HepG2 (cell line): ENCODE results near the gene GON7. TPM values are rescaled to one million over a fixed set of nuclear protein-coding genes. Genes with fewer than 3 reads are reported as not detected.
A peak's percentile ranks its signal among the peaks of the same experiment; 100 is the strongest.

Experiments used
- BCLAF1 ChIP-seq: fragments of 450-650 bp; IDR thresholded peaks from 2 replicates; pipeline ENCODE4 v1.6.1; 2017; ENCODE audit warnings: mild to moderate bottlenecking
- DNMT3B ChIP-seq: conservative IDR thresholded peaks from 2 replicates; pipeline ENCODE4 v1.6.1; 2016; ENCODE audit warnings: missing biosample characterization, control low read depth
- ELF4 ChIP-seq: sonication (generic); formaldehyde crosslinking; IDR thresholded peaks from 2 replicates; pipeline ENCODE4 v1.5.0; 2020; ENCODE audit warnings: missing genetic modification reagents, mild to moderate bottlenecking, moderate library complexity, borderline replicate concordance
- GTF3A ChIP-seq: sonication (generic); formaldehyde crosslinking; conservative IDR thresholded peaks from 2 replicates; pipeline ENCODE4 v1.4.0; 2020; ENCODE audit warnings: mild to moderate bottlenecking, missing genetic modification reagents
- KDM1A ChIP-seq: IDR thresholded peaks from 2 replicates; pipeline ENCODE4 v1.6.1; 2016; ENCODE audit warnings: missing compliant biosample characterization
- NFRKB ChIP-seq: fragments of 450-650 bp; IDR thresholded peaks from 2 replicates; pipeline ENCODE4 v1.6.1; 2017
- RBM22 ChIP-seq: fragments of 200-400 bp; formaldehyde crosslinking; optimal IDR thresholded peaks from 2 replicates; pipeline ENCODE3; 2017; ENCODE audit warnings: mild to moderate bottlenecking, low read length, moderate library complexity
- SAFB2 ChIP-seq: sonication (generic); formaldehyde crosslinking; IDR thresholded peaks from 2 replicates; pipeline ENCODE4 v1.5.1; 2020; ENCODE audit warnings: missing genetic modification reagents, low read depth, mild to moderate bottlenecking, borderline replicate concordance
- SP2 ChIP-seq: sonication (generic); formaldehyde crosslinking; IDR thresholded peaks from 2 replicates; pipeline ENCODE4 v1.5.1; 2020; ENCODE audit warnings: mild to moderate bottlenecking, missing genetic modification reagents
- SRF ChIP-seq: IDR thresholded peaks from 2 replicates; pipeline ENCODE4 v1.6.1; 2011; ENCODE audit warnings: mild to moderate bottlenecking, low read depth, low read length, moderate library complexity
- TAF1 ChIP-seq: sonication (generic); formaldehyde crosslinking; IDR thresholded peaks from 2 replicates; pipeline ENCODE4 v1.4.0; 2020; ENCODE audit warnings: missing genetic modification reagents
- YY1 ChIP-seq: IDR thresholded peaks from 2 replicates; pipeline ENCODE4 v1.6.1; 2011; ENCODE audit warnings: low read length, low read depth, moderate library complexity, mild to moderate bottlenecking; ENCODE audit not compliant: insufficient read depth, insufficient replicate concordance
- ZBTB10 ChIP-seq: sonication (generic); formaldehyde crosslinking; IDR thresholded peaks from 2 replicates; pipeline ENCODE4 v1.4.0; 2020; ENCODE audit warnings: missing genetic modification reagents, borderline replicate concordance
- ZFP1 ChIP-seq: IDR thresholded peaks from 2 replicates; pipeline ENCODE4 v1.6.1; 2016
- ZMYM2 ChIP-seq: sonication (generic); formaldehyde crosslinking; IDR thresholded peaks from 2 replicates; pipeline ENCODE4 v1.8.0; 2022; ENCODE audit warnings: mild to moderate bottlenecking, missing genetic modification reagents
- ZNF121 ChIP-seq: sonication (generic); formaldehyde crosslinking; IDR thresholded peaks from 2 replicates; pipeline ENCODE4 v1.5.0; 2020; ENCODE audit warnings: mild to moderate bottlenecking, missing genetic modification reagents
- ZNF326 ChIP-seq: sonication (generic); formaldehyde crosslinking; IDR thresholded peaks from 2 replicates; pipeline ENCODE4 v1.4.0; 2020; ENCODE audit warnings: missing genetic modification reagents, borderline replicate concordance
- ZNF337 ChIP-seq: sonication (generic); formaldehyde crosslinking; IDR thresholded peaks from 2 replicates; pipeline ENCODE4 v1.5.1; 2020; ENCODE audit warnings: missing genetic modification reagents, low read depth, mild to moderate bottlenecking, borderline replicate concordance
- ZNF446 ChIP-seq: sonication (generic); formaldehyde crosslinking; IDR thresholded peaks from 2 replicates; pipeline ENCODE4 v1.5.0; 2020; ENCODE audit warnings: mild to moderate bottlenecking, missing genetic modification reagents
- ZNF451 ChIP-seq: sonication (generic); formaldehyde crosslinking; IDR thresholded peaks from 2 replicates; pipeline ENCODE4 v1.5.0; 2020; ENCODE audit warnings: mild to moderate bottlenecking, missing genetic modification reagents
- ZNF713 ChIP-seq: sonication (generic); formaldehyde crosslinking; IDR thresholded peaks from 2 replicates; pipeline ENCODE4 v1.4.0; 2020; ENCODE audit warnings: mild to moderate bottlenecking, missing genetic modification reagents
- polyA plus RNA-seq, 8 experiments: library from polyadenylated mRNA; depleted of rRNA in 3 of 8; stranded (reverse) in 7 of 8; unstranded in 1 of 8; fragments of >200 nt; fragmentation: Illumina TruSeq in 4 of 8; extraction: Trizol in 4 of 8; gene quantifications; 2 replicates each; pipeline versions ENCODE4 v1.2.1 to v1.2.3, GENCODE V29; 2011 to 2016; ENCODE audit warnings: low read depth in 4 of 8, missing spikeins in 1 of 8, mixed read lengths in 1 of 8; ENCODE audit not compliant: insufficient read depth in 1 of 8
- total RNA-seq, 5 experiments: library from RNA; depleted of rRNA; stranded (reverse); fragments of >200 nt; fragmentation: Illumina TruSeq; extraction: Trizol; gene quantifications; 2 replicates each; pipeline ENCODE4 v1.2.3, GENCODE V29; 2016; ENCODE audit warnings: low read depth in 1 of 5
- TF ChIP-seq, protein P1 (sequence below): sonication (generic); formaldehyde crosslinking; IDR thresholded peaks from 2 replicates; pipeline ENCODE4 v1.4.0; 2020; ENCODE audit warnings: missing genetic modification reagents
- TF ChIP-seq, protein P2 (sequence below): sonication (generic); formaldehyde crosslinking; IDR thresholded peaks from 2 replicates; pipeline ENCODE4 v1.4.0; 2020; ENCODE audit warnings: missing genetic modification reagents

Gene GON7
- total and polyA plus RNA-seq, 2 of the 13 experiments (the other 11 are each of a cell fraction or from before 2014, with no cell fraction given), result 11.9 to 28.0 TPM

DNA sequence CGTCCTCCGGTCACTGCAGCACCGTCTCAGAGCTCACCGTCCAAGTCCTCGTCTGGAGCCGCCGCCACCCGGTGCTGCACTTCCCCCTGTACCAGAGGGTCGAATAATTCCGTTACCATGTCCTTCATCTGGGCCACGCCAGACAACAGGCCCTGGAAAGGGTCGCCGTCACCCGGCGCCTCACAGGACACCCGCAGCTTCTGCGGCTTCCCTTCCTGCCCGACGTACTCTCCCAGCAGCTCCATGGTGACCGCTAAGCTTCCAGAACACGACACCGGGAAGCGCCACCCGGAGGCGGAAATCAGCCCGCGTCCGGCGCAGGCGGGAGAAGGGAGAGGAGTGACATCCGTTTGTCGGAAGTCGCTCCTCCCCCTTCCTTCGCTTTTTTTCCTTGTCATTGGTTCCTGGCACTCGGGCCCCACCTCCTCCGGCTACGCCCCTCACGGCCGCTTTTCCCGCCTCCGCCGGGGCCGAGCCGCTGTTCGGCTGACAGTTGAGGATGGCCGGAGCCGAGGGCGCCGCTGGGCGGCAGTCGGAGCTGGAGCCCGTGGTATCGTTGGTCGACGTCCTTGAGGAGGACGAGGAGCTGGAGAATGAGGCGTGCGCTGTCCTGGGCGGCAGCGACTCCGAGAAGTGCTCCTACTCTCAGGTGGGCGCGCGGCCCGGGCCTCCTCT lies at the start of gene GON7, which contains the start of gene UBR7 (continued):
- TF ChIP-seq ZBTB10 (CRISPR knock-in tag), result 0 out of 2 replicates have a peak, but pooled peaks have one; percentile 28
- TF ChIP-seq, protein P1, sequence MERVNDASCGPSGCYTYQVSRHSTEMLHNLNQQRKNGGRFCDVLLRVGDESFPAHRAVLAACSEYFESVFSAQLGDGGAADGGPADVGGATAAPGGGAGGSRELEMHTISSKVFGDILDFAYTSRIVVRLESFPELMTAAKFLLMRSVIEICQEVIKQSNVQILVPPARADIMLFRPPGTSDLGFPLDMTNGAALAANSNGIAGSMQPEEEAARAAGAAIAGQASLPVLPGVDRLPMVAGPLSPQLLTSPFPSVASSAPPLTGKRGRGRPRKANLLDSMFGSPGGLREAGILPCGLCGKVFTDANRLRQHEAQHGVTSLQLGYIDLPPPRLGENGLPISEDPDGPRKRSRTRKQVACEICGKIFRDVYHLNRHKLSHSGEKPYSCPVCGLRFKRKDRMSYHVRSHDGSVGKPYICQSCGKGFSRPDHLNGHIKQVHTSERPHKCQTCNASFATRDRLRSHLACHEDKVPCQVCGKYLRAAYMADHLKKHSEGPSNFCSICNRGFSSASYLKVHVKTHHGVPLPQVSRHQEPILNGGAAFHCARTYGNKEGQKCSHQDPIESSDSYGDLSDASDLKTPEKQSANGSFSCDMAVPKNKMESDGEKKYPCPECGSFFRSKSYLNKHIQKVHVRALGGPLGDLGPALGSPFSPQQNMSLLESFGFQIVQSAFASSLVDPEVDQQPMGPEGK (CRISPR knock-in tag), result 0 out of 2 replicates have a peak, but pooled peaks have one; percentile 5
- no peak for TF ChIP-seq SRF
- no peak for TF ChIP-seq SAFB2 (CRISPR knock-in tag)
- TF ChIP-seq KDM1A, result no peak
- TF ChIP-seq SP2 (CRISPR knock-in tag), result peak; percentile 87
- no peak for TF ChIP-seq ZNF713 (CRISPR knock-in tag)
- 0 out of 2 replicates have a peak, but pooled peaks have one; percentile 49 for TF ChIP-seq ZNF451 (CRISPR knock-in tag)
- no peak for TF ChIP-seq ZNF121 (CRISPR knock-in tag)
- TF ChIP-seq ZNF337, result no peak
- no peak for TF ChIP-seq ZFP1 (CRISPR knock-in tag)
- no peak for TF ChIP-seq ZMYM2
- TF ChIP-seq YY1, result peak; percentile 63
- TF ChIP-seq NFRKB, result no peak
- 0 out of 2 replicates have a peak, but pooled peaks have one; percentile 9 for TF ChIP-seq DNMT3B (CRISPR knock-in tag)
- TF ChIP-seq TAF1 (CRISPR knock-in tag), result peak; percentile 86
- no peak for TF ChIP-seq GTF3A (CRISPR knock-in tag)
- no peak for TF ChIP-seq RBM22
- TF ChIP-seq ZNF446 (CRISPR knock-in tag), result 0 out of 2 replicates have a peak, but pooled peaks have one; percentile 22
- peak; percentile 87 for TF ChIP-seq ELF4
- no peak for TF ChIP-seq BCLAF1
- TF ChIP-seq, protein P2, sequence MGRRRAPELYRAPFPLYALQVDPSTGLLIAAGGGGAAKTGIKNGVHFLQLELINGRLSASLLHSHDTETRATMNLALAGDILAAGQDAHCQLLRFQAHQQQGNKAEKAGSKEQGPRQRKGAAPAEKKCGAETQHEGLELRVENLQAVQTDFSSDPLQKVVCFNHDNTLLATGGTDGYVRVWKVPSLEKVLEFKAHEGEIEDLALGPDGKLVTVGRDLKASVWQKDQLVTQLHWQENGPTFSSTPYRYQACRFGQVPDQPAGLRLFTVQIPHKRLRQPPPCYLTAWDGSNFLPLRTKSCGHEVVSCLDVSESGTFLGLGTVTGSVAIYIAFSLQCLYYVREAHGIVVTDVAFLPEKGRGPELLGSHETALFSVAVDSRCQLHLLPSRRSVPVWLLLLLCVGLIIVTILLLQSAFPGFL (CRISPR knock-in tag), result no peak
- TF ChIP-seq ZNF326 (CRISPR knock-in tag), result no peak
